Subcutaneous abdominal adipose tissue (tissue), 5 donors: Measurements from ENCODE around the gene ADGRB2.

ENCODE experiments used
- H3K27ac ChIP-seq: one replicate; pipeline ENCODE4 v1.7.0; 2013; ENCODE audit warnings: low read depth, mild to moderate bottlenecking, inconsistent platforms, low read length, moderate library complexity
- H3K27me3 ChIP-seq, 5 donors: one replicate each; pipeline ENCODE4 v1.7.0; 2013; ENCODE audit warnings: low read length in 5 of 5, inconsistent platforms in 1 of 5; ENCODE audit not compliant: control insufficient read depth in 5 of 5, insufficient read depth in 4 of 5
- H3K36me3 ChIP-seq, 5 donors: one replicate each; pipeline ENCODE4 v1.7.0; 2013; ENCODE audit warnings: low read length in 5 of 5; ENCODE audit not compliant: control insufficient read depth in 5 of 5, insufficient read depth in 5 of 5
- H3K4me1 ChIP-seq, 5 donors: one replicate each; pipeline ENCODE4 v1.7.0; 2013; ENCODE audit warnings: low read length in 5 of 5, mild to moderate bottlenecking in 3 of 5, moderate library complexity in 1 of 5; ENCODE audit not compliant: control insufficient read depth in 5 of 5, insufficient read depth in 5 of 5
- H3K4me3 ChIP-seq, 5 donors: one replicate each; pipeline ENCODE4 v1.7.0; 2013; ENCODE audit warnings: low read length in 5 of 5, low read depth in 1 of 5
- H3K9ac ChIP-seq, 5 donors: one replicate each; pipeline ENCODE4 v1.7.0; 2013; ENCODE audit warnings: low read length in 5 of 5, mild to moderate bottlenecking in 4 of 5, moderate library complexity in 3 of 5
- H3K9me3 ChIP-seq, 5 donors: one replicate each; pipeline ENCODE4 v1.7.0; 2013; ENCODE audit warnings: low read length in 5 of 5; ENCODE audit not compliant: control insufficient read depth in 5 of 5
- donor health status: healthy.
- donor health status: healthy.
- donor health status: healthy.
- donor health status: healthy.
- donor health status: healthy.

The ADGRB2 gene

GRCh38 chr1:31730336-31731048 lies 33.6 kb downstream of the ADGRB2 start:
- Histone ChIP-seq H3K4me3 (no peak overlapping the region), H3K27ac (no peak overlapping the region), H3K27me3 (no peaks in the 10 kb centered on the region), H3K9ac (no peak overlapping the region), H3K9me3 (no peaks in the 10 kb centered on the region), H3K36me3 (no peaks in the 10 kb centered on the region), H3K4me1 (no peaks in the 10 kb centered on the region)

DNA sequence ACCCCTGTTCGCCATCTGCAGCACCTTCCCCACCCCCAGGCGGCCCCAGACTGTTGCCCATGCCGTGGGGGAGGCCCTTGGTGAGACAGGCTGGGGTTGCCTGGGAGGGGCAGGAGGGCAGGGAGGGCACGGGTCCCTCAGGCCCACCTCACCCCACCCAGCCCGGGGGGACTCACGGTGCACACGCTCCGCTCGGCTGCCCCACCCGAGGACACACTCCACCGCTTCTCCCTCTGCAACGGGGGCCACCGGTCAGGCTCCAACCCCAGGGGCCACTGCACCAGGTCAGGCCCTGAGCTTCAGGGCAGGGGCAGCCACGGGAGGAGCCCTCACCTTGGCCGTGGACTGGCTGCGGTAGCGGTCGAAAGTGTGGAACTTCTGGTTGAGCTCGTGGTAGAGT lies 36.3 kb downstream of the ADGRB2 start:
- Histone ChIP-seq H3K27ac (no peak overlapping the region), H3K9me3 (no peaks in the 10 kb centered on the region), H3K27me3 (peaks cover 0 to 2% (median 0%) of the 10 kb centered on the region in 5 donors), H3K4me3 (no peak overlapping the region), H3K4me1 (no peaks in the 10 kb centered on the region), H3K36me3 (no peaks in the 10 kb centered on the region), H3K9ac (no peak overlapping the region)

GRCh38 chr1:31727195-31727594 lies 36.9 kb downstream of the ADGRB2 start:
- no peak overlapping the region for H3K27ac ChIP-seq
- H3K9ac ChIP-seq: no peak overlapping the region
- H3K36me3 ChIP-seq: no peaks in the 10 kb centered on the region
- no peaks in the 10 kb centered on the region for H3K9me3 ChIP-seq
- no peak overlapping the region for H3K4me3 ChIP-seq
- H3K27me3 ChIP-seq: peaks cover 0 to 2% (median 0%) of the 10 kb centered on the region in 5 donors
- no peaks in the 10 kb centered on the region for H3K4me1 ChIP-seq

GRCh38 chr1:31726715-31727114 lies 37.4 kb downstream of the ADGRB2 start:
- H3K4me3 ChIP-seq: no peak overlapping the region
- no peak overlapping the region for H3K27ac ChIP-seq
- H3K9ac ChIP-seq: no peak overlapping the region
- H3K4me1 ChIP-seq: no peaks in the 10 kb centered on the region
- H3K27me3 ChIP-seq: peaks cover 0 to 2% (median 0%) of the 10 kb centered on the region in 5 donors
- no peaks in the 10 kb centered on the region for H3K36me3 ChIP-seq
- H3K9me3 ChIP-seq: no peaks in the 10 kb centered on the region

- H3K36me3 ChIP-seq: no peaks in the 10 kb centered on the region
- peaks cover 0 to 4% (median 0%) of the 10 kb centered on the region in 5 donors for H3K27me3 ChIP-seq
- no peaks in the 10 kb centered on the region for H3K4me1 ChIP-seq
- H3K27ac ChIP-seq: no peak overlapping the region
- H3K9me3 ChIP-seq: no peaks in the 10 kb centered on the region
- no peak overlapping the region for H3K4me3 ChIP-seq
- no peak overlapping the region for H3K9ac ChIP-seq
These were observed 38.2 kb downstream of the ADGRB2 start for GRCh38 chr1:31725777-31726535.

- Histone ChIP-seq H3K9me3 (no peaks in the 10 kb centered on the region), H3K36me3 (no peaks in the 10 kb centered on the region)
These were observed 39.0 kb downstream of the ADGRB2 start for GRCh38 chr1:31725134-31725533.

DNA sequence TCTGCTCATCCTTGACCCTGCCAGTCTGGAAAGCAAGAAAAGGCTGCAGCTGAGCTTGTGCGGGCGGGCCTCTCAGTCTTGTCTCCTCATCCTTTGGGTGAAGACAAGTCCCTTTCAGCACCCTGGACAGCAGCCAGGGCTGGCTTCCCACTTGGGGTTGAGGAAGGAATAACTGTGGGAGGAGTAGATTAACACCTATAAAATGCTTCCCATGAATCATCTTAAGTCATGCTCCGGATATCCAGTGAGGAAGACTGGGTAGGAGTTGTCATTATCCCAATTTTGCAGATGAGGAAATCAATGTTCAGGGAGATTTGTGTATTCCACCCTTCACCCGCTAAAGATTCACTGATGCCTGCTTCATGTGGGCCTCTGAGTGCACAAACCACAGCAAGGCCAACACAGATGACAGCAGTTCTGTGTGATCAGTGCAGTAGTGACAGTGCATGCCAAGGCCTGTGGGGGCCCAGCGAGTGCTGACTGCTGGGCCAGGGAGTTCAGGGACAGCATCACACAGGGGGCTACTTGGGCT lies 40.2 kb downstream of the ADGRB2 start:
- H3K27ac ChIP-seq: no peak overlapping the region
- H3K36me3 ChIP-seq: no peaks in the 10 kb centered on the region

More at GRCh38 chr1:31725134-31725533, 39.0 kb downstream of the ADGRB2 start:
- Histone ChIP-seq H3K9ac (no peak overlapping the region), H3K4me3 (no peak overlapping the region), H3K27ac (no peak overlapping the region), H3K4me1 (no peaks in the 10 kb centered on the region), H3K27me3 (peaks cover 0 to 5% (median 4%) of the 10 kb centered on the region in 5 donors)

GRCh38 chr1:31718327-31718897 lies 45.7 kb downstream of the ADGRB2 start:
- peaks cover 6 to 47% (median 41%) of the 10 kb centered on the region in 5 donors for H3K4me1 ChIP-seq
- H3K9ac ChIP-seq: no peak overlapping the region
- no peaks in the 10 kb centered on the region for H3K9me3 ChIP-seq
- no peaks in the 10 kb centered on the region for H3K36me3 ChIP-seq
- peaks cover 0 to 8% (median 4%) of the 10 kb centered on the region in 5 donors for H3K27me3 ChIP-seq
- H3K4me3 ChIP-seq: no peak overlapping the region
- H3K27ac ChIP-seq: no peak overlapping the region

More for the DNA sequence above, 40.2 kb downstream of the ADGRB2 start:
- Histone ChIP-seq H3K9ac (no peak overlapping the region), H3K27me3 (peaks cover 0 to 7% (median 4%) of the 10 kb centered on the region in 5 donors), H3K9me3 (no peaks in the 10 kb centered on the region), H3K4me3 (no peak overlapping the region), H3K4me1 (no peaks in the 10 kb centered on the region)

- no peak overlapping the region for H3K9ac ChIP-seq
- H3K4me3 ChIP-seq: no peak overlapping the region
- peaks cover 8 to 58% (median 51%) of the 10 kb centered on the region in 5 donors for H3K4me1 ChIP-seq
- peaks cover 0 to 8% (median 4%) of the 10 kb centered on the region in 5 donors for H3K27me3 ChIP-seq
- no peaks in the 10 kb centered on the region for H3K9me3 ChIP-seq
- no peak overlapping the region for H3K27ac ChIP-seq
- no peaks in the 10 kb centered on the region for H3K36me3 ChIP-seq
These were observed 46.8 kb downstream of the ADGRB2 start for GRCh38 chr1:31717341-31717740.

GRCh38 chr1:31715873-31716220 lies 48.3 kb downstream of the ADGRB2 start:
- peaks cover 8 to 63% (median 54%) of the 10 kb centered on the region in 5 donors for H3K4me1 ChIP-seq
- H3K4me3 ChIP-seq: peak overlapping the region in 3 of 5 donors; percentile 63 to 72 (median 68)
- peaks cover 0 to 8% (median 2%) of the 10 kb centered on the region in 5 donors for H3K27me3 ChIP-seq
- no peaks in the 10 kb centered on the region for H3K36me3 ChIP-seq
- H3K9me3 ChIP-seq: no peaks in the 10 kb centered on the region
- peak overlapping the region; percentile 84 for H3K27ac ChIP-seq
- H3K9ac ChIP-seq: peak overlapping the region in 1 of 5 donors; percentile 41
